CD4-positive, alpha-beta T cell treated with Interleukin-21 for 1 hour (primary cell): ENCODE measurements around the gene MAP3K20.

Source experiments
- DNase-seq: peaks from one replicate; pipeline ENCODE4 v3.0.0-alpha.2; 2020

The MAP3K20 gene

DNA sequence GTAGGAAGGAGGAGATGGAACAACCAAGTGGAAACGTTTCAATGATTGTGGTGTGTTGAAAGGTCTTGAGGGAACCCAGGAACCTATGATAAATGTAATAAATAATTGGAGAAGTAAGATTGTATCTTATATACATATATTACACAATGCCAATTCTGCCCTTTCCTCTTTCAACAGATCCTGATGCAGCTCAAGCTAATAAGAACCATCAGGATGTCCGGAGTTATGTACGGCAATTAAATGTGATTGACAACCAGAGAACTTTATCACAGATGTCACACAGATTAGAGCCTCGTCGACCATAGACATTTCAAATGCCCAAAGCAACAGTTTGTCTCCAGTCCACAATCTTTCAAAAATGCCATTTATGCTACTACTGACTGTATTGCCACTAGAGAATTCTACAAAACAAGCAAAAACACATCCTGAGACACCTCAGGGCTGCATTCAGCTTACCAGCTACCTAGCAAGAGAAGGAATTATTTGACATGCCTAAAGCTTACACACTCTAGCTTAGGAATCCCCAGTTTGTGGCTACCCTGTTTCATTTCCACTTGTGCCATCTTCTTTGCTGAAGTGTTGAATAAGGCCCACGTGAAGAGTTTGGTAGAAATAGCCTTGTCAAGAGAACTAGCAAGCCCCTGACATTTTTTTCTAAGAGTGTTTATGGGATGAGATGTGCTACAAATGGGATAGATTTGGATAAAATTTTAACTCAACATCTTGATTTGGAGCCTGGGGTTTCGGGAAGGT, 24.0 kb upstream of the MAP3K20 start:
- DNase-seq = no peak

- DNase-seq = no peak
These were observed 22.5 kb upstream of the MAP3K20 start for GRCh38 chr2:173053043-173053699.

GRCh38 chr2:173054466-173054865, 21.2 kb upstream of the MAP3K20 start:
- no peak for DNase-seq

GRCh38 chr2:173056705-173057364, 18.8 kb upstream of the MAP3K20 start:
- DNase-seq = no peak

DNA sequence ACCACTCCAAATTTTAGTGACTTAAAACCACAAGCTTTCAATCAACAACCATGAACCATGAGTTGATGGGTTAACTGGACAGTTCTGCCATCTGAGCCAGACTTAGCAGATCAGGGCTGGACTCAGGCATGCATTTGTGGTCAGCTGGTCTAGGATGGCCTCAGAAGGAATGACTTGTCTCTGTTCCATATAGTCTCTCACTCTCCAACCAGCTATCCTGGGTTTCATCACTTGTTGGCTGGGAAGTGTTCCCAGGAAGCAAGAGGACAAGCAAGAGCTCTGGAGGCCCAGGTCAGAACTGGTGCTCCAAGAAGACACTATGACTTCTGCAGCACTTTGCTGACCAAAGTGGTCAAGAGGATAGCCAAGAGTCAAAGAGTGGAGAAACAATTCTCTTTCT, 17.5 kb upstream of the MAP3K20 start:
- no peak for DNase-seq

DNA sequence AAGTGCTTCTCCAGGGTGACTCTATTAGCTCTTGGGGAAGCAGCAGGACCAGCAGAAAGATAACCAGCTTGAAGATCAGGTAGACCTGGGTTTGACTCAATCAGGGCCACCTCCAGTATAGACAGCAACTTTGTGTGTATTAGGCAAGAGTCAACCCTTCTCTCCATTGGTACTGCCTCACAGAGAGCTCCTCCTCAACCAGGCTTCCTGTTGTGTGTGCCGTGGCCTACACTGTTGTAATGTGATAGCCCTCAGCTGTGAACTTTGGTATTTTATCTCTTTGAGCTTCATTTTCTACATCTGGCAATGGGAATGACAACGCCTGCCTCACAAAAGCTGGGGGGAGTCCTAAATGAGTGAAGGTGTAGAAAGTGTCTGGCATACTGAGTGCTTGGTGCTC, 17.0 kb upstream of the MAP3K20 start:
- no peak for DNase-seq

- no peak for DNase-seq
These were observed 16.4 kb upstream of the MAP3K20 start for GRCh38 chr2:173059292-173059691.

DNA sequence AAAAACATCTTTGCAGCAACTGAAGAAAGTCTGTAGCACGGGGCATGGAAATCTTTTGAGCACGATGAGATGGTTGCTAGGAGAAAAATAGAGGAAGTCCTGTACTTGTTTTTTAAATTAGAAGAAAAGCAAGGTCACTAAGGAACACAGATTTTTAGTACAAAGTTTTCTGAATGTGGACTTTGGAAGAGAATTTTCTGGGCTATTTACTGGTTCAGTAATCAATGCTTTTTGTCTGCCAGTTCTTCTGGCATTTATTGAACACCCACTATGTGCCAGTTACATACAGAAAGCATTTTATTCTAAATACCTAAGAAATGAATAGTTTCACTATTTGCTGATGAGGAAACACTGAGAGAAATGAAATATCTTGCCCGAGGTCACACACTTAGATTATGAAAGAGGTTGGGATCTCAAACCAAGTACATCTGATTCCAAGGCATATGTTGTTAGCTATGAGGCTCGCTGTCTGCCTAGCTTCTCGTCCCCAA, 15.6 kb upstream of the MAP3K20 start:
- DNase-seq = no peak

DNA sequence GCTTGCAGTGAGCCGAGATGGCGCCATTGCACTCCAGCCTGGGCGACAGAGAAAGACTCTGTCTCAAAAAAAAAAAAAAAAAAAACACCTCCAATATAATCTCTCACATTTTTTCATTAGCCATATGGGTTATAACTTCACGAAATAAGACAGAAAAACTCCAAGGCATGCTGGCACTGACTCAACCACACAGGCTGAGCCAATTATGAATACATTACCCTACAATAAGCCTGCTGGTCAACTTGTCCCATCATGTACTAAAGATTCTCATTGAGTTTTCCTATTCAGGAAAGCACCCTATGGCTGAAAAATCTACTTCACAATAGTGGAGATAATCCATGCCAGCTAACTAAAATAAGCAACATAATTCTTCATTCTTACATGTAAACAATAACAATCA, 12.8 kb upstream of the MAP3K20 start:
- no peak for DNase-seq

DNA sequence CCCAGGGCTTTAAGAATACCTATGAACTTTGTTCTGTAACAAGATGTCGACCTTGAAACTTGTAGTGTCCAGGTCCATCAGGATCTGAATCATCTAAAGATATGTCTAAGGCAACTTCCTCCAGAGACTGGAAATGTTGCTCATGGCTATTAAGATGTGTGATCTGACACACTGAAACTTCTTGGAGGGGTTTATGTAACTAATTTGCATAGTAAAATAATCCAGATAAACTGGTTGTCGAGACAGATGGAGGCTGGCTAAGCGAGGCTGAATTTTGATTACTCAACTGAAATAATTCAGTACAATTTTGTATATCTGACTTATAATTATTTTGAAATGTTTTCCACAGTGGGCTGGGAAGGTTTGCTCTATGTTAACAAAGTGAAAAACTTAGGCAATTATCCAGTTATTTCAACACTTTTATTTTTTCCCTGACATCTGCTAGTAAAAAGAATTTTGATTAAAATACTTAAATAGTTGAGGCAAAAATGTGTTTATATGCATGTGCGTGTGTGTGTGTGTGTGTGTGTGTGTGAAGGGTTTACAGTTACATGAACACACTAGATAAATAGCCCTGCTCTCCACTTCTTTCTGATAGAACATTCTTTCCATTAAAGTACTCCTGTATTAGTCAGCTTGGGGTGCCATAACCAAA, 11.4 kb upstream of the MAP3K20 start:
- DNase-seq = no peak

GRCh38 chr2:173066887-173067676, 8.6 kb upstream of the MAP3K20 start:
- no peak for DNase-seq

- no peak for DNase-seq
These were observed 428 bp upstream of the MAP3K20 start for GRCh38 chr2:173075056-173075780.

DNA sequence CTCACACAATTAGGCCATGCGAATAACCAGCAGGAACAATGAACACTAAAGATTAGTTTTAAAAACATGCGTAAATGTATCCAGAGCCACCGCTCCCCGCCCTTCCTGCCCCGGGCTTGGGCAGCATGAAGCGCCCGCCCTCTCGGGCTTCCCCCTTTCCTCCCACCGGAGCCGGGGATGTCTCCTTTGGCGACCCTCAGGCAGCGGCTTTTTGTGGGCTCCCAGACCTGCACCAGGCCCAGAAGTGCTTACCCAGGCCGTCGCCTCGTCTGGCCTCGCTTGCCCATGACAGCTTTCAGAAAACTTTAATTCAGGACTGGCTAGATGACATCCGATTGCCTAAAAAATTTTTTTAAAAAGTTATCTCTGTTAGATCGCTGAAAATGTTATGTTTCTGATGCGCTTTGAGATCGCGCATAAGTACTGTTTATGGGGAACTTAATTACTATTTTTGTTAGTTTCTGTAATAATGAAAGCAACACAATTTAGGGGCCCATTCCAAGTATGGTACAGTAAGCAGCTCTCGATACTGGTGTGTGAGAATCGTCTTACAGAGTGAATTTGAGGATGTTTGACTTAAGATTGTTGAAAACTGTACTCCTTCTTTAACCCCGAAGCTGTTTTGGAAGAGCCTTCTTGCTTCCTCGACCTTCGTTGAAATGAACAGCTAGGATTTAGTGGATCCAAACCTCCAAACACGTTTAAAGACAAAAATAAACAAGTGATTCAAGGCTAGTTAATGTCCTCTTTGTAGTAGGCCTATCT, 1.1 kb downstream of the MAP3K20 start:
- DNase-seq = peak; percentile 6

DNA sequence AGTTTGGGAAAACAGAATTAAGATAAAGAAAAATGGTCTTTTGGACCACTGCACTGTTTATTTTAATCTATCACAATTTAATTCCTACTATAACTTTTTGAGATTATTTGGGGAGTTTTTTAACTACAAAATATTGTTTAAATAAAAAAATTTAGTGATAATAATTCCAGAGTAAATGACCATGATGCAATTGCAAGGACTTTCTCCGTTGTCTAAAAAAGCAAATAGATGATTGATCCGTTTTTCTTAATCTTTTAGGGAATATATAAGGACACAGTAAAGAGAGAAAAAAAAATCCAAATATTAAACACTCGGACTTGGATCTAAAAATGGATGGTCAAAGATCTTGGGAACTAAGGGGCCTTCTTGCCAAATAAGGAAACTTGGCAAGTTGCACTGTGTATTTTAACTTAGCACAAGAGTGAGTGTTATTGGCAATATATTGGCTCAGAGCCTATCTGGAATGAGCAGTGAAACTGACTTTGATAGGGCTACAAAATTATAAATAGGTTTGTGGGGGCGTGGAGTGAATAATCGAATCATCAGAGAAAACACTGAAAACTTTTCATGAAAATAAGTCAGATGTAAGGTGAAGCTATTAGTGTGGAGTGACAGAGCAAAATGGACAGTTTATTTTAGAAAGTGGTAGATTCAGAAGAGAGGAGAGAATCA, 2.0 kb downstream of the MAP3K20 start:
- no peak for DNase-seq

- no peak for DNase-seq
These were observed 3.5 kb downstream of the MAP3K20 start for GRCh38 chr2:173079141-173079540.

DNA sequence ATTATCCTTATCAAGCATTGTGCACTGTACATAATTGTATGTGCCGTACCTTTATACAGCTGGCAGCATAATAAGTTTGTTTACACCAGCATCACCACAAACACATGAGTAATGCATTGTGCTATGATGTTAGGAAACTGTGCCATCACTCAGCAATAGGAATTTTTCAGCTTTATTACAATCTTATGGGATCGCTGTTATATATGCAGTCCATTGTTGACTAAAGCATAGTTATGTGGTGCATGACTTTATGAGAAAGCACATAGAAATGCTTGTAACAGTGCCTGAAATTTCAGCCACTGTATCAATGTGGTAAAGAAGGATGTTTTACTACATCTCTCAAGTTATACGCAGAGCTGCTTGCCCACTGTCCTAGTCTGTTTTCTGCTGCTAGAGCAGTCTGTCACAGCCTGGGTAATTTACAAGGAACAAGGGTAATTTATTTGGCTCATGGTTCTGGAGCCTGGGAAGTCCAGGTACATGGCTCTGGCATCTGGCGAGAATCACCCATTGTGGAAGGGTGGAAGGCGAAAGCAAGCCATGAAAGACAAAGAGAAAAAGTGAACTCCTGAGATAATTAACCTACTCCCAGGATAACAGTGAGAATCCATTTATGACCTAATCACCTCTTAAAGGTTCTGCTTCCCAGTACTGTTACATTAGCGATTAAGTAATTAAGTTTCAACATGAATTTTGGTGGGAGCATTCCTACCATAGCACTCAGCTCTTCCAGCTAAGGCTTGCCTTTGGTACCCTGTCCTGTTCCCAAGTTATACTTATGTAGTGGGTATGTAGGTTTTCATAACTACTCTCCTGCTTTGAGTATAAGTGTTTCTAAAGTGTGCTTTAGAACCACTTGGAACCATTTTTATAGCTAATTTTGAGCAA, 4.6 kb downstream of the MAP3K20 start:
- DNase-seq = no peak

DNA sequence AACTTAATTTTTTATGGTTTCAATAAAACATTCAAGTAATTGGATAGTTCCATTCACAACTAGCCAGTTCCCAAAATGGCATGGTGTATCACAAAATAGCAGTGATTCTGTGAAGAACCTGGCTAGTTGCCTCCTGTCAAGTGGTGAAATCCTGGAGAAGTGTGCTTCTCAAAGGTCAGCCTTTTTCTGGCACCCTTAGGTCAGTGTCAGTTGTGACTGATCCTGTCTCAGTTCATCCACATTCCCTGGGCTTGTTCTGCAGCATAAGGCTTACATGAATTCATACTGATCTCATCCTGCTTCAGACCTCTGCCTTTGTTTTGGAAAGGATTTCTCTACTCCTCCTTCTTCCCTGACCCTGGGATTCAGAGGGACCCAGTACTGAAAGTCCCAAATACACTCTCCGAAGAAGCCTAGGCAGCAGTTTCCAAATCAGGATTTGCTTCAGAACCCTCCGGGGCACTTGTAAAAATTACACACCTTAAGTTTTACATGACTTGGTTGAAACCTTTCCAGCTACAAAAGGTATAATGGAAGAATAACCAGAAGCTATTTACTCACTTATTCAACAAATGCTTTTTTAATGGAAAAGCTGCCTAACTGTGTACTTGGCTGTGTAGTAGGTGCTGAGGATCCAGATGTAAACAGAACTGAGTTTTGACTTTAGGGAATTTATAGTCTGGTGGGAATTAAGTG, 11.0 kb downstream of the MAP3K20 start:
- DNase-seq = no peak

DNA sequence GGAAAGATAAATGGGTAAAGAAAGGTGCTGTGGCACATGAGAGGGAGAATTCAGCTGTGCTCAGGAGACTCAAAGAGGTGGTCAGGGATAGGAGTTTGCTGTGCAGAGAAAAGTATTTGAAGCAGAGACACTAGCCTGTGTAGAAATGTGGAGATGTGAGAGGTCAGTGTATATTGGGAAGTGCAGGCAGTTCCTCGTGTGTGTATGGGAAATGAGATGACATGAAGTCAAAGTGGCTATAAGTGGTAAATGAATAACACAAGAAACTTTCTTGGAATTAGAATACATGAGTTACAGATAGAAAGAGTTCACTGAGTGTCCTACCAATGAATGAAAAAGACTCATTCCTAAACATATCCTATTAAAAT, 11.6 kb downstream of the MAP3K20 start:
- DNase-seq = no peak
